DMS153 treated with DMSO at 0.1 percent for 48 hours (cell line): Measurements from ENCODE around the gene ANGPTL2.
A peak's percentile ranks its signal among the peaks of the same experiment; 100 is the strongest.

Experiments
- DNase-seq: peaks from one replicate; lab custom pipeline; 2025; ENCODE audit not compliant: unreplicated experiment; lab: John Stamatoyannopoulos, UW

Gene ANGPTL2

DNA sequence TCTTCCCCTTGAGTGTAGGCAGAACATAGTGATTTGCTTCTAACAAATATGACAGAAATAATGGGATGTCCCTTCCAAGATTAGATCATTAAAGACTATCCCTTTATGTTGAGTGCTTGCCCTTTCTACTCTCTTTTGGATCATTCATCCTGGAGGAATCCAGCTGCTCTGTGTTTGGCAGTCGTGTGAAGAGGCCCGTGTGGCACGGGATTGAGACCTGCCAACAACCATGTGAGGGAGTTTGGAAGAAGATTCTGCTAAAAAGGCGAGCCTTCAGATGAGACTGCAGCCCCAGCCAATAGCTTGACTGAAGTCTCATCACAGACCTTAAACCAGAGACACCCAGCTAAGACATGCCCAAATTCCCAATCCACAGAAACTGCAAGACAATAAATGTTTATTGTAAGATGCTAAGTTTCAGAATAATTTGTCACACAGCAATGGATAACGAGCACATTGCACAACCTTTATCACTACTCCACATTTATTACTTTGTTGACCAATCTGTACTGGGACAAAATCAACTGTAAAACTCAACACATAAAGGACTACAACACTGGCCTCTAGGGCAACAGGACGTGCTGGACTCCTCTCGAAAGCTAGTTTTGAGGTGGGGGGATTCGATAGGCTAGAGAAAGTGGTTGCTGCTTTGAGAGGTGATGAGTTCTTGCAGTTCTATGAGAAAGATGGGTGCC is 42.8 kb downstream of the ANGPTL2 start:
- no peak for DNase-seq

- no peak for DNase-seq
Observed at GRCh38 chr9:127078988-127079387, 43.4 kb downstream of the ANGPTL2 start.

GRCh38 chr9:127078336-127078735 is 44.1 kb downstream of the ANGPTL2 start:
- no peak for DNase-seq

DNA sequence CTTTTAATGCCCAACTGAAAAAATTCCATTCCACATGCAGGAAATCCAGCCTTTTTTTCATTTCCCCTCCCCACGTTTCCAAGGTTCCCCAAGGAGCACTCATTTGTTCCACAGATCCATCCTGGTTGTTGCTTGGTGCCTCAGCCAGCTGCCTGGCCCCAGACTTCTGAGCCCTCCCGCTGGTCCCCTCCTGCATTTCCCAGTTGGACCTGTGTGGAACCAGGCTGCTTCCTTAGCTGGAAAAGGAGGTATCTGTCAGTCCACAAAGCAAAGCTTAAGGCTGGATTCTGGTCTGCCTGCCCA is 44.8 kb downstream of the ANGPTL2 start:
- DNase-seq: no peak

GRCh38 chr9:127076860-127077643 is 45.4 kb downstream of the ANGPTL2 start:
- no peak for DNase-seq

DNA sequence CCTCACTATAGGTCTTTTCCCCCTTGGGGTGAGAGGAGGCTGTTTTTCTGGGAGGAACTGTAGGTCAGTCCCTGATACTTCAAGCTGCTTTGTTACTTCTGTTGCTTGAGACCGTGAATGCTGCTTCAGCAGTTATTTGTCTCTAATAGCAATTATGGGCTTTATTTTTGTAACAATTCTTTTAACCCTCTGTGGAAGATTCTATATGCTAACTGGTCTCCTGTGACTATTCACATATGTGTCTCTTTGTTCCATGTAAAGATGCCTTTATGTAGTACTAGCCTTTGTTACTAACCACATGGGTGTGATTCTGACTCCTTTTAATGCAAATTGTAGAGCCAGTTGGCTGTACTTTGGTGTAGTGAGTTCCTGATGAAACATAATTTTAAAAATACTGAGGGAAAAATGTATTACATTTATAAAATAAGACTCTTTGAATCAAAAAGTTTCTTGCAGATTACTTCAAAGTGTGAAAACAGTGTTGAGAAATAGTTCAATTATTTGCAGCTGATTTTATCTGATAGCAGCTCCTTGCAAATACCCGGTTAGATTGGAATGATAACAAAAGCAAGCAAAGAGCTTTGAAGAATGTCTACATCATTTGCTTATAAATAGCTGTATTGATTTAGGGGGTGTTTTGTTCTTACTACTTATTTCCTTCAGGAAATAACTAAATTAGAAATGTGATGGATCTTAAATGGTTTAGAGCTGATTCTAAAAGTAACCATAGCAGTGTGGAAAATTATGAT is 46.6 kb downstream of the ANGPTL2 start:
- DNase-seq: no peak

DNA sequence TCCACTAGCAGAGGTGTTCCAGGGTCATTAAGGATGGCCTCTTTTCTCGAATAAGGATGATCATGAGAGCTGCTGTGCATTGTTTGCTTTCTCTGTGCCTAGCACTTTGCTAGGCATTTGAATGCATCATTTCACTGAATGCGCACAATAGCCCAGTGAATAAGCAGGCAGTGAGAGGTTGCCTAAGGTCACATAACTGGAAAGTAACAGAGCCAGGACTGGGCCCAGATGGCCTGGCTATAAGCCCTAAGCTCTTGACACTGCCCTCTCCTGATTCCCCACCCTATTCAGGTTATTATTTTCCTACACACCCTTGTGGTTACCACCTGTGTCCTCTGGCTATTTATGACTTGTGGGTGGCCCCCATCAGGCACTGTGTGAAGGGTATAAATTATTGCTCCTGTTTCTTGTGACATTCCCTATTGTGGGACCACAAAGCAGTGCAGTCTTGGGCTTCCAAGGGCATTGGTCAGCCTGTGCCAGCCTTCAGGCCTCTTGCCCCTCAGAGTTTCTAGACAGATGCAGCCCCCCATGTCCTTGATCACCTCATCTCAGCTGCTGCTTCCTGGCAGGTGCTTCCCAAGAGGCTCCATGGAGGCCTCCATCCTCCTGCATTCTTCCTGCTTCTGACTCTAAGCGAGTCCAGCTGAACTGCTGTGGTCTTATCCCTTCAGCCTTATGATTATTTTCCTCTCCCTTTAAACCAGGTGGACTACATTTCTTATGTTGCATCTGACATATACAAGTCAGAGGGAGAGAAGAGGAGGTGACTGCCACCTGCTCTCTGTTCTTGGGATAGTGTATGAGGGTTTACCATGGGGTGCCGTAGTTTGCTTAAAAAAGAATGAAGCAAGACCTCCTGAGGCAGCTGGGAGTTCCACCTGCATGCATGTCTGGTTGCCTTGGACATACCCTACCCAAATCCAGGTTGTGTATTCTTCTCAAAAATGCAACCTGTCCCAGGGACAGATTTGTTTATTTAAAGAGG is 47.6 kb downstream of the ANGPTL2 start:
- DNase-seq: peak; percentile 7

- DNase-seq: no peak
Observed at GRCh38 chr9:127067603-127068220, 54.7 kb downstream of the ANGPTL2 start.

DNA sequence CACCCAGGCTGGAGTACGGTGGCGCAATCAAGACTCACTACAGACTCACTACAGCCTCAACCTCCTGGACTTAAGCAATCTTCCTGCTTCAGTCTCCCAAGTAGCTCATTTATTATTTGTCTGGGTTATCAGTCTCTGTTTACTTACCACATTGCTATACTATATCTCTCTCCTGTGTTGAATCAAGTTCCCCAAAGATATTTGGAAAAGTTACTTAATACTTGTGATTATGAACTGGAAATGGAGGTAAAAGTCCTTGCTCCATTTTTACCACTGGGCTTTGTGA is 55.6 kb downstream of the ANGPTL2 start:
- DNase-seq: no peak

- no peak for DNase-seq
Observed at GRCh38 chr9:127066060-127066850, 56.2 kb downstream of the ANGPTL2 start.

- no peak for DNase-seq
Observed at GRCh38 chr9:127065592-127065991, 56.8 kb downstream of the ANGPTL2 start.

- no peak for DNase-seq
Observed at GRCh38 chr9:127064335-127064734, 58.1 kb downstream of the ANGPTL2 start.

DNA sequence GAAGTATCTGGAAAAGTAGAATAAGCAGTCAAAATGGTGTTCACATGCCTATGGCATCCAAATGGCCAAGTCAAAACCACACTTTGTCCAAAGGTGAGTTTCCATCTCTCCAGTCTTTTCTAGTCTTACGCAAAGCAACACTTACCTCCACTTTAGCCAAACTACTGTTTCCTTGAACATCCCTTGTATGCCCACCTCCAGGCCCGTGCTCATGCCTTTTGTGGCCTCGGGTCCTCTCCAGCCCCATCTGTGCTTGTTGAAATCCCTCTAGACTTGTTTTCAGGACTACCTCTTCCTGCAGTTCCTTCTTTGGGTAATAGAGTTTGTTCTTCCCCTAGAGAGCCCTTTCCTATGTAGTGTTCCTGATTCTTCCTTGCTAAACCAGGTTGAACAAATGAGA is 61.0 kb downstream of the ANGPTL2 start:
- DNase-seq: no peak

DNA sequence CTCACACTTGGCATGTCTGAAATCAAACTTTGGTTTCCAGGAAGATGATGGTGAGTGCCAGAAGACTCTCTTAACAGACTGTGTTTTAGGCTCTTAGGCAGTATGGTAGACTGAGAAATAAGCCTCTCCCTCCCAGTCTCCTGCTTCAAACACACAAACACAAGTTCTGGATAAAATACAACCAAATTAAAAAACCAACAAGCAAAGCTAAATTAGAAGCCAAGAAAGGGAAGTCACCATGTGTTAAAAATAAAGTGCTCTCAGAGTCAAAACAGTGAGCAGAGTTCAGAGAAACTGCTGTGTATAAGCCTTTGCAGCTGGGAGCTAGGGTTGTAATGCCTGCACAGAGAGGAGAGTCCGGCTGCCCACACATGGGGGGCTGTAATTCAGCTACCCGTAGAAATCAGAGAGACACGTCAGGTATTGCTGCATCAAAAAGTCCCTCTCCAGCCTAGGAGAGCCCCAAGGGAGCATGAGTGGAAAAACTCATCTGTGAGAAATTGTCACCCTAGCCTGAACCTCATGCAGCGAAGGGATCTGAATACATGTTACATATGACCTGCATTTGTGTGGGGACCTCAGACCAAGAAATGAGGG is 62.6 kb downstream of the ANGPTL2 start:
- no peak for DNase-seq

- DNase-seq: no peak
Observed at GRCh38 chr9:127059030-127059429, 63.4 kb downstream of the ANGPTL2 start.

DNA sequence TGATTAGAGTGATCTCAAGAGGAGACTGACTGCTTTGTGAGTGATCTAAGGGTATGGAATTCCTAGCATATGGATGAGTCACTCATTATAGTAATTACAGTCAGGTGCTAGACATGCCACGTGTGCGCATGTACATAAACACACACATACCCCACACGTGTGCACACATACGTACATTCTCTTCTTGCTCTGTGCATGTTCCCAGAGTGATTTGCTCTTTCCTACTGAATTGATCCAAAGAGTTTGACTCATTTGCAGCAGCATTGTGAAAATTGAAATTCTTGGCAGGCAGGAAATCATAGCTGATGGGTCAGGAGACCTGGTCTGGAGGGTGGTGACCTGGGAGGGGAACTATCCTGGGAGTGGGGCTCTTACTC is 63.8 kb downstream of the ANGPTL2 start:
- DNase-seq: no peak

GRCh38 chr9:127058011-127058644 is 64.3 kb downstream of the ANGPTL2 start:
- DNase-seq: no peak

DNA sequence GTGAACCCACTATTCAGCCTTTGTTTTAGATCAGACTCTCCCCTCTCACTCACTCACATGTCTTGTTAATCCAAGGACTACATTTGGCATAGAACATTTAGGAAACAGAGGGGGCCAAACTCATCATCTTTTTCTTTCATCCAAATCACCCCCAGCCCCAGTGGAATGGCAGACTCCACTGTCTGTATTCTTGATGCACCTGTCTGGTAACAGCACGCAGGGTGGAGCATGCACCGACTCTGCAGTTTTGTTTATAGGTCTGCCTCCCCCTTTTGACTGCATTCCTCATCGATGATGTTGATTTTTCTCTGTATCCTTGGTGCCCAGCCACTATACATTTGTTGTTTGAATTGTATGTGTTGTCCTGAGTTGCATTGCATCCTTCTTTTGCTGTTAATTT is 66.0 kb downstream of the ANGPTL2 start:
- no peak for DNase-seq

DNA sequence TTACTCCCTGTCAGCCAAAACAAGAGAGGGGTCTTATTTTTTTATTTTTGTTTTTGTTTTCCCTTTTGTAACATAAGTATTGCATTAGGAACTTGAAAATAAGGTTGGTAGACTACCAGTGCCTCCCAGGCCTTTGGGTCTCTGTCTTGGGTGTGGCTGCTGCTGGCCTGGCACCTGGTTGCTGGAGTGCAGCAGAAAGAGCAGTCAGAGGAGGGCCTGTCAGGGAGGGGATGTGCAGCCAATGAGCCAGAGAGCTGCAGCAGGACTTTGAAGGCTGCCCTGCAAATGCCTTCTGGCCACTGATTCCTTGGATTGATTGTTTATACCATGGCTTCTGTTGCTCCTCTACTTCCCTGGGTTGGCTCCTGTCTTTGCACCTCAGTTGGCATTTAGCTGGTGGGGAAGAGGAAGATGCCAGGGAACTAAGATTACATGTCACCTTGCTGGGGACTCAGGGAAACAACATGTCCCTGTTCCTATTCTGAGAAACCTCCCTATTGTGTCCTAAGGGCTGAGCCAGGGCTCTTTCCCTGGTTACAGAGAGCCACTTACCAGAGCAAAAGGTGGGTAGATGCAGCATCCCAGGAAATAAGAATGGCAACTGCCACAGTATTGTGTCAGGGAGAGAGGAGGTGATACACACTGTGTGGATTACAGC is 66.6 kb downstream of the ANGPTL2 start:
- DNase-seq: no peak
